ENCODE measurements around the gene GRIN3B. TPM values are rescaled to one million over a fixed set of nuclear protein-coding genes. Genes with fewer than 3 reads are reported as not detected.

GRIN3B gene
- total and polyA plus RNA-seq, 2 donors (not counting 1 experiment from before 2014, with no cell fraction given) = 0.10 to 0.42 TPM

- ATAC-seq (ENCODE audit: low read depth) = no peak
- Histone ChIP-seq H4K20me1 (ENCODE audit: control insufficient read depth, insufficient read depth, low read length, poor library complexity, severe bottlenecking) (peaks cover 19% of the 10 kb centered on the region), H3K9me3 (ENCODE audit: control extremely low read depth in 1 of 3, control insufficient read depth in 2 of 3, insufficient read depth in 1 of 3, low read length in 2 of 3) (peaks cover 0 to 6% (median 0%) of the 10 kb centered on the region in 3 donors), H2AFZ (ENCODE audit: insufficient read depth, low read depth, low read length, poor library complexity, severe bottlenecking) (no peak overlapping the region), H3K36me3 (replicated peaks in 1 of 2; ENCODE audit: control extremely low read depth in 1 of 2, control insufficient read depth in 1 of 2, extremely low read depth in 1 of 2, insufficient read depth in 2 of 2, low read length in 1 of 2) (peaks cover 0 to 5% of the 10 kb centered on the region in 2 experiments), H3K79me2 (ENCODE audit: control insufficient read depth, insufficient read depth, low read length) (no peaks in the 10 kb centered on the region), H3K27me3 (replicated peaks in 1 of 4; ENCODE audit: control extremely low read depth in 1 of 4, control insufficient read depth in 3 of 4, insufficient read depth in 4 of 4, low read length in 3 of 4) (peaks cover 0 to 67% (median 34%) of the 10 kb centered on the region in 4 experiments), H3K27ac (ENCODE audit: low read length in 2 of 2) (no peak overlapping the region), H3K4me3 (ENCODE audit: control extremely low read depth in 1 of 5, extremely low read depth in 1 of 5, insufficient read depth in 1 of 5, low read depth in 2 of 5, low read length in 4 of 5) (no peak overlapping the region), H3K9ac (ENCODE audit: low read length) (no peak overlapping the region), H3K4me1 (ENCODE audit: control insufficient read depth in 2 of 2, insufficient read depth in 2 of 2, low read length in 2 of 2) (peaks cover 22 to 23% of the 10 kb centered on the region in 2 donors), H3K4me2 (replicated peaks; ENCODE audit: low read depth, low read length, poor library complexity, severe bottlenecking) (no peak overlapping the region)
- H3K27me3 Mint-ChIP-seq = peaks cover 27% of the 10 kb centered on the region
- POLR2A ChIA-PET = no interaction called here
- no peak for TF ChIP-seq CTCF (IDR thresholded peaks at IDR 0.05)
- TF ChIP-seq EZH2 (IDR thresholded peaks at IDR 0.05; ENCODE audit: borderline replicate concordance, insufficient read depth, low read depth, low read length, poor library complexity, severe bottlenecking) = no peak
- intact Hi-C loops (cut with micrococcal nuclease) = no loop called here
- H3K27ac Mint-ChIP-seq = no peak overlapping the region
- H3K4me1 Mint-ChIP-seq = peaks cover 16% of the 10 kb centered on the region
- no peak for DNase-seq
- H3K4me3 Mint-ChIP-seq = peak overlapping the region; percentile 67
- WGBS (ENCODE audit: insufficient coverage) = 53% methylated on average over 3 of the region's 3 CpGs
- H3K9me3 Mint-ChIP-seq (ENCODE audit: insufficient read depth) = no peaks in the 10 kb centered on the region
- CTCF ChIA-PET = interaction anchor here (2.4 kb wide), 1 partner anchor 15 kb away, joined by 8 read pairs; the partner anchor contains the start of gene WDR18
Measured at GRCh38 chr19:999379-999719, 870 bp upstream of the GRIN3B start.

Measured in B cell (primary cell).